GM12873 (cell line): Measurements from ENCODE around the gene SCRN1.

ENCODE experiments used
- TF ChIP-seq, protein P1 (sequence below): IDR thresholded peaks from 2 replicates; pipeline ENCODE4 v1.5.1; 2012; ENCODE audit warnings: low read depth, mild to moderate bottlenecking, moderate library complexity, low read length, control low read depth; ENCODE audit not compliant: insufficient read depth; ENCODE audit errors: missing control alignments

The SCRN1 gene

GRCh38 chr7:29945259-29945809, 44.3 kb downstream of the SCRN1 start:
- TF ChIP-seq, protein P1, sequence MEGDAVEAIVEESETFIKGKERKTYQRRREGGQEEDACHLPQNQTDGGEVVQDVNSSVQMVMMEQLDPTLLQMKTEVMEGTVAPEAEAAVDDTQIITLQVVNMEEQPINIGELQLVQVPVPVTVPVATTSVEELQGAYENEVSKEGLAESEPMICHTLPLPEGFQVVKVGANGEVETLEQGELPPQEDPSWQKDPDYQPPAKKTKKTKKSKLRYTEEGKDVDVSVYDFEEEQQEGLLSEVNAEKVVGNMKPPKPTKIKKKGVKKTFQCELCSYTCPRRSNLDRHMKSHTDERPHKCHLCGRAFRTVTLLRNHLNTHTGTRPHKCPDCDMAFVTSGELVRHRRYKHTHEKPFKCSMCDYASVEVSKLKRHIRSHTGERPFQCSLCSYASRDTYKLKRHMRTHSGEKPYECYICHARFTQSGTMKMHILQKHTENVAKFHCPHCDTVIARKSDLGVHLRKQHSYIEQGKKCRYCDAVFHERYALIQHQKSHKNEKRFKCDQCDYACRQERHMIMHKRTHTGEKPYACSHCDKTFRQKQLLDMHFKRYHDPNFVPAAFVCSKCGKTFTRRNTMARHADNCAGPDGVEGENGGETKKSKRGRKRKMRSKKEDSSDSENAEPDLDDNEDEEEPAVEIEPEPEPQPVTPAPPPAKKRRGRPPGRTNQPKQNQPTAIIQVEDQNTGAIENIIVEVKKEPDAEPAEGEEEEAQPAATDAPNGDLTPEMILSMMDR: no peak

GRCh38 chr7:29940199-29940598, 49.4 kb downstream of the SCRN1 start:
- TF ChIP-seq, protein P1: no peak

- TF ChIP-seq, protein P1: no peak
These were observed 52.5 kb downstream of the SCRN1 start for GRCh38 chr7:29937132-29937531.

DNA sequence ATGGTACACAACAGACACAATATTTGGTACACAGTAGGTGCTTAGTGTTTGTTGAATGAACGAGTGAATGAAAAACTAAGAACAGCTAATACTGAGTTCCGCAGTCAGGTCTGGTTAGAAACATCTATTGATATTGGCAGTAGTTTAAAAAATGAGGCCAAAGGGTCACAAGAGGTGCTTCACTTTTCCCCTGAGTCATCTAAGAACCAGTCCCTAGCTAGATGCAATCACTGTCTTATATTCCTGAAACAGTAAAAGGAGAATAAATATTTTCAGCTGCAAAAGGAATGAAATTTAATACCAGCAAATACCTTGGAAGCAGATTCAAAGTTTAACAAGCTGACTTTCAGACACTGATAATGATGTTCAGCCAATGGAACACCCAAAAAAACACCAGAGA, 54.5 kb downstream of the SCRN1 start:
- TF ChIP-seq, protein P1: no peak

GRCh38 chr7:29929018-29929807, 60.4 kb downstream of the SCRN1 start:
- TF ChIP-seq, protein P1: no peak

- TF ChIP-seq, protein P1: no peak
These were observed 62.9 kb downstream of the SCRN1 start for GRCh38 chr7:29926741-29927140.

- TF ChIP-seq, protein P1: no peak
These were observed 63.4 kb downstream of the SCRN1 start for GRCh38 chr7:29926216-29926615.
